IMR-90 (cell line): ENCODE data around the gene USP33. TPM values are rescaled to one million over a fixed set of nuclear protein-coding genes. Genes with fewer than 3 reads are reported as not detected.
A peak's percentile ranks its signal among the peaks of the same experiment; 100 is the strongest.

Source experiments
- ATAC-seq: fragments of 200-7000 bp; cut with Tn5 transposase; 2 replicates; pipeline ENCODE4 v1.9.1; 2020; ENCODE audit warnings: low read depth, mild to moderate bottlenecking, moderate library complexity
- BruUV-seq: library from RNA; stranded (reverse); fragments of 400-500 nt; replicated peaks from 2 replicates; lab custom pipeline; 2021; lab: Mats Ljungman, UMichigan
- CTCF ChIA-PET: fragments of 300-600 bp; formaldehyde crosslinking; extraction: SDS; loops from one replicate; lab custom pipeline; 2021; ENCODE audit warnings: antibody characterized with exemption; lab: Yijun Ruan, JAX
- POLR2A ChIA-PET: fragments of 300-600 bp; sonication (Branson Sonifier 250); formaldehyde crosslinking; loops from one replicate; lab custom pipeline; 2022; ENCODE audit warnings: antibody characterized with exemption; ENCODE audit not compliant: unreplicated experiment; lab: Charles Lee
- DNase-seq: peaks from one replicate; pipeline ENCODE4 v3.0.0; 2013
- H2AFZ ChIP-seq: replicated peaks from 2 replicates; pipeline ENCODE3; 2013; ENCODE audit warnings: low read length, mild to moderate bottlenecking; ENCODE audit not compliant: poor library complexity
- H2AK5ac ChIP-seq: 2 replicates; pipeline ENCODE4 v1.6.1; 2013; ENCODE audit warnings: low read depth, low read length, inconsistent platforms
- H2AK9ac ChIP-seq: replicated peaks from 2 replicates; pipeline ENCODE3; 2013; ENCODE audit warnings: mild to moderate bottlenecking, low read depth, low read length, moderate library complexity; ENCODE audit not compliant: poor library complexity
- H2BK120ac ChIP-seq: 2 replicates; pipeline ENCODE4 v1.6.1; 2013; ENCODE audit warnings: low read depth, low read length, inconsistent platforms
- H2BK15ac ChIP-seq: 3 replicates; pipeline ENCODE4 v1.6.1; 2013; ENCODE audit warnings: low read depth, low read length, inconsistent platforms
- H2BK20ac ChIP-seq: 2 replicates; pipeline ENCODE4 v1.6.1; 2013; ENCODE audit warnings: low read depth, mild to moderate bottlenecking, inconsistent platforms, low read length, moderate library complexity
- H2BK5ac ChIP-seq: 2 replicates; pipeline ENCODE4 v1.6.1; 2013; ENCODE audit warnings: mild to moderate bottlenecking, low read depth, low read length, inconsistent platforms; ENCODE audit not compliant: poor library complexity, severe bottlenecking
- H3K14ac ChIP-seq: replicated peaks from 2 replicates; pipeline ENCODE4 v1.6.1; 2013; ENCODE audit warnings: low read depth, low read length, inconsistent platforms
- H3K18ac ChIP-seq: 2 replicates; pipeline ENCODE4 v1.6.1; 2013; ENCODE audit warnings: low read depth, low read length, control low read depth
- H3K23ac ChIP-seq: 2 replicates; pipeline ENCODE4 v1.6.1; 2013; ENCODE audit warnings: low read depth, low read length, inconsistent platforms
- H3K27ac ChIP-seq: 2 replicates; pipeline ENCODE4 v1.5.1; 2013; ENCODE audit warnings: mild to moderate bottlenecking, control low read depth, low read length; ENCODE audit not compliant: insufficient read depth
- H3K27me3 ChIP-seq: 2 replicates; pipeline ENCODE4 v1.6.1; 2013; ENCODE audit warnings: low read length; ENCODE audit not compliant: control insufficient read depth, insufficient read depth
- H3K36me3 ChIP-seq: 2 replicates; pipeline ENCODE4 v1.6.1; 2013; ENCODE audit warnings: low read length, mixed read lengths; ENCODE audit not compliant: control insufficient read depth, insufficient read depth
- H3K4ac ChIP-seq: 2 replicates; pipeline ENCODE4 v1.6.1; 2013; ENCODE audit warnings: low read depth, low read length, inconsistent platforms
- H3K4me1 ChIP-seq: 2 replicates; pipeline ENCODE4 v1.6.1; 2013; ENCODE audit warnings: low read length, mixed read lengths; ENCODE audit not compliant: control insufficient read depth, insufficient read depth
- H3K4me2 ChIP-seq: 2 replicates; pipeline ENCODE4 v1.6.1; 2013; ENCODE audit warnings: low read depth, mild to moderate bottlenecking, control low read depth, low read length, moderate library complexity
- H3K4me3 ChIP-seq: 2 replicates; pipeline ENCODE4 v1.5.1; 2013; ENCODE audit warnings: low read depth, mild to moderate bottlenecking, control low read depth, low read length, moderate library complexity; ENCODE audit not compliant: insufficient read depth
- H3K56ac ChIP-seq: 2 replicates; pipeline ENCODE4 v1.6.1; 2013; ENCODE audit warnings: low read length, inconsistent platforms; ENCODE audit not compliant: insufficient read depth; ENCODE audit errors: extremely low read depth
- H3K79me1 ChIP-seq, 2 experiments: 2 replicates each; pipeline ENCODE4 v1.6.1; 2013; ENCODE audit warnings: low read length in 2 of 2, inconsistent platforms in 1 of 2, low read depth in 1 of 2
- H3K9ac ChIP-seq: 2 replicates; pipeline ENCODE4 v1.6.1; 2013; ENCODE audit warnings: low read depth, low read length, control low read depth
- H3K9me1 ChIP-seq: 2 replicates; pipeline ENCODE4 v1.6.1; 2013; ENCODE audit warnings: low read length, inconsistent platforms; ENCODE audit not compliant: insufficient read depth
- H3K9me3 ChIP-seq: 2 replicates; pipeline ENCODE4 v1.6.1; 2013; ENCODE audit warnings: low read length; ENCODE audit not compliant: control insufficient read depth, insufficient read depth
- H4K20me1 ChIP-seq: 2 replicates; pipeline ENCODE4 v1.6.1; 2013; ENCODE audit warnings: low read length, inconsistent platforms; ENCODE audit not compliant: insufficient read depth
- H4K5ac ChIP-seq: 2 replicates; pipeline ENCODE4 v1.6.1; 2013; ENCODE audit warnings: mild to moderate bottlenecking, low read depth, low read length, control low read depth
- H4K8ac ChIP-seq, 2 experiments: 2 replicates each; pipeline ENCODE4 v1.6.1; 2013; ENCODE audit warnings: low read depth in 2 of 2, low read length in 2 of 2, control low read depth in 1 of 2, inconsistent platforms in 1 of 2
- H4K91ac ChIP-seq: 2 replicates; pipeline ENCODE4 v1.6.1; 2013; ENCODE audit warnings: low read depth, low read length, inconsistent platforms; ENCODE audit not compliant: insufficient read depth
- CEBPB ChIP-seq: IDR thresholded peaks from 2 replicates; pipeline ENCODE4 v1.6.1; 2012; ENCODE audit warnings: low read depth, low read length, improper control_type of control experiment
- FOS ChIP-seq: fragments of 150-350 bp; IDR thresholded peaks from 2 replicates; pipeline ENCODE4 v1.6.1; 2016; ENCODE audit warnings: low read depth, low read length
- NFE2L2 ChIP-seq: fragments of 150-350 bp; IDR thresholded peaks from 2 replicates; pipeline ENCODE4 v1.6.1; 2016; ENCODE audit warnings: low read depth, mild to moderate bottlenecking, low read length
- RAD21 ChIP-seq: IDR thresholded peaks from 2 replicates; pipeline ENCODE4 v1.6.1; 2012; ENCODE audit warnings: low read length, improper control_type of control experiment
- WGBS, 2 experiments: methylation state at CpG; one replicate each; pipeline versions ENCODE4 v1.1.5 to v1.1.7; 2013; ENCODE audit warnings: missing lambda C conversion rate in 2 of 2; ENCODE audit not compliant: insufficient read length in 1 of 2; ENCODE audit errors: extremely low coverage in 2 of 2; 5-methylcytosine and 5-hydroxymethylcytosine counted together
- dilution Hi-C: fragments of 300-500 bp; cut with HindIII; formaldehyde crosslinking; loops from one replicate; pipeline ENCODE4 v1.14.3; 2018; ENCODE audit warnings: low sequenced_read_pairs; ENCODE audit not compliant: unreplicated experiment
- in situ Hi-C: fragments of 300-500 bp; cut with MboI; formaldehyde crosslinking; loops from 3 replicates; pipeline ENCODE4 v1.14.3; 2019; ENCODE audit warnings: low sequenced_read_pairs, inconsistent platforms, mixed read lengths
- intact Hi-C: fragments of 100-400 bp; cut with micrococcal nuclease; formaldehyde crosslinking; loops from 2 replicates; pipeline ENCODE4 v1.10.0; 2022
- polyA plus RNA-seq, 3 experiments: library from polyadenylated mRNA; depleted of rRNA; stranded (reverse); fragments of >200 nt; gene quantifications; 2 replicates each; pipeline ENCODE4 v1.2.3, GENCODE V29; 2012; ENCODE audit warnings: low replicate concordance in 1 of 3
- total RNA-seq: library from RNA; depleted of rRNA; stranded (reverse); fragments of >200 nt; gene quantifications from 2 replicates; pipeline ENCODE4 v1.2.3, GENCODE V29; 2012

Gene USP33
- total and polyA plus RNA-seq, 2 of the 4 experiments (the other 2 are of a cell fraction): 33.7 to 64.5 TPM

- Histone ChIP-seq H2BK5ac (no peak overlapping the region), H2AK5ac (no peak overlapping the region), H3K14ac (no peak overlapping the region), H2AFZ (no peak overlapping the region), H3K23ac (no peak overlapping the region), H2AK9ac (no peak overlapping the region), H4K8ac (no peak overlapping the region), H3K4ac (no peak overlapping the region), H4K5ac (no peak overlapping the region), H3K4me3 (no peak overlapping the region), H3K27me3 (no peaks in the 10 kb centered on the region), H3K9ac (no peak overlapping the region), H3K9me3 (no peaks in the 10 kb centered on the region), H3K56ac (no peak overlapping the region), H2BK120ac (no peak overlapping the region), H3K4me1 (no peaks in the 10 kb centered on the region), H3K9me1 (peaks cover 5% of the 10 kb centered on the region; the same call in 1 of the 2 replicates), H3K79me1 (peaks cover 3 to 17% of the 10 kb centered on the region in 2 experiments; a peak in 2 of 4 replicates), H3K18ac (no peak overlapping the region), H3K27ac (no peak overlapping the region), H2BK20ac (no peak overlapping the region), H2BK15ac (0 out of 3 replicates have a peak overlapping the region, but pooled peaks have one; percentile 70), H4K91ac (no peak overlapping the region), H4K20me1 (peaks cover 14% of the 10 kb centered on the region; the same call in 1 of the 2 replicates), H3K4me2 (no peak overlapping the region), H3K36me3 (no peaks in the 10 kb centered on the region)
- CTCF ChIA-PET: interaction anchor here (0.6 kb wide), 1 partner anchor 727 kb away, joined by 3 read pairs; no protein-coding TSS in a partner anchor
- no TSS peak for BruUV-seq
- dilution Hi-C loops (no loop called here), intact Hi-C loops (no loop called here), in situ Hi-C loops (no loop called here)
- ATAC-seq: no peak
- 0% methylated on average over 1 of the region's 1 CpG; no CpG with 5 or more reads in 1 of the 2 experiments for WGBS, 2 experiments
- POLR2A ChIA-PET: no interaction called here
- DNase-seq: peak; percentile 81
- TF ChIP-seq CEBPB (peak; percentile 65; the same call in 1 of the 2 replicates), RAD21 (no peak), FOS (peak; percentile 60; the same call in 1 of the 2 replicates), NFE2L2 (peak; percentile 29; the same call in 1 of the 2 replicates)
Measured at GRCh38 chr1:77762072-77762476, 2.4 kb upstream of the USP33 start.
